GM21423 (cell line): ENCODE measurements around the gene KCNQ5.

Source experiments
- ATAC-seq: cut with Tn5 transposase; IDR thresholded peaks from one replicate; pipeline ENCODE4 v1.9.1; 2021; ENCODE audit warnings: mild to moderate bottlenecking, moderate library complexity; ENCODE audit not compliant: unreplicated experiment

The KCNQ5 gene

DNA sequence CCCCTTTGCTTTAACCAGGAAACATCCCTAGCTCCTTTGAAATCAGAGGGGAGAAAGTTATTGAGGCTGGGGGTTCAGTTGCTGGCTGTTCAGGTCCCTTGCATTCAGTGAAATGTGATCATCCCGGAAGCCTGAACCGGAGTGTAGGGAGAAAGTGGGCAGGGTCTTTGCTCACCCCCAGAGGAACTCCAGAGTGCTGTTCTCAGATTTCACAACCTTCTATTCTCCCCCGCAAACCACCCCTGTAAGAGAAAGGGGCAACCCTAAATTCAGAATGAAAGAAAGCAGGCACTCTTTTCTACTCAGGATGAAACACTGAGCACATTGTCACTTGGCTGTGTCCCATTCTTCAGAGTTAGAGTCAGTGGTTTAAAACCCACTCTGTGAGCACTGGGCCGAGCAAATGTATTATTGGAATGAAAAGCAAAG lies 463.6 kb downstream of the KCNQ5 start:
- peak; percentile 40 for ATAC-seq

GRCh38 chr6:73086726-73087125 lies 464.9 kb downstream of the KCNQ5 start:
- no peak for ATAC-seq

GRCh38 chr6:73088138-73088813 lies 466.4 kb downstream of the KCNQ5 start:
- peak; percentile 71 for ATAC-seq

DNA sequence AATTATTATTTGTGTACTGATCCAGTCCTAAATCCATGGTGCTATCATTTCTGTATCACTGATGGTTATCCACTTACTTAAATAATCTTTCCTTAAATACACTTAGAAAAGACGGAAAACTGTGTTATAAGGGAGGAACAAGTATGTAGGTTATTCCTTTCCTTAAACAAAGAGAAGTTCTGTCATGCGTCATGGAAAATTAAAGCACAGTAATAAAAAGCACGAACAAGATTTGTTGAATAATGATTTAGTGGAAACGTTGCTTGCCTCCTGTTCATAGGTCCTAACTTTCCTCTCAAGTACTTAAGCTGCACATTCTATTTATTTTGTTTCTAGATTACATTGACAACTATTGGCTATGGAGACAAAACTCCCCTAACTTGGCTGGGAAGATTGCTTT lies 483.1 kb downstream of the KCNQ5 start:
- no peak for ATAC-seq

DNA sequence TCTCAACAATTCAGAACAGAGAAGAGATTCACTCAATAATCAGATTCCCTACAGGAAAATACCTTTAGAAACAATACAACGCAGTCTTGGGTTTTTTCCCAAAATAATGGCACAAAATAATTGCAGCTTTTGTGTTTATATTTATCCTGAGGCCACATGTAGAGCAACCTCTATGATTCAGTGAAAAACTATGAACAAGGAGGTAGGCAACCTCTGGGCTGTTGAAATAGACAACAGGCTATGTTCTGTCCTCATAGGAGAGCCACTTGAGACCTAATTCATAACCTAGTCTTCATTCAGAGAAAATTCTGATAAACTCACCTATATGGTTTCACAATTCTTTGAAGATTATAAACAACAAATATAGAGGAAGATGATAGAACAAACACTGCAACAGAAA lies 485.2 kb downstream of the KCNQ5 start:
- no peak for ATAC-seq

DNA sequence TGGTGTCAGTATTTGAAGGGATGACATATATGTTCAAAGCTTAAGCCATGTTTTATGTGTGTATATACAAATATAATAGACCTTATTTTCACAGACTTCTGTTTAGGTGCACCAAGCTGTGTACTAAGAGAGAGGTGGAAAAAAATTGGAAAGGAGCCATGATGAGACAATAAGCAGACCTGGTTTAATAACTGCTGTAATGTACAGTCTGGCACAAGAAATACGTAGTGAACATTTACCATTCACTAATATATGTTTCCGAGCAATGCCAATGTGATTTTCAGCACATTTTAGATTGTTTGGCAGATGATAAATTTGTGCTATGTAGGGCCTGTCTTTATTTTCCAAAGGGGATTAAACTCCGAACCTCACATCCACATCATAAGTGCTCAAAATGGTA lies 487.1 kb downstream of the KCNQ5 start:
- ATAC-seq: no peak

DNA sequence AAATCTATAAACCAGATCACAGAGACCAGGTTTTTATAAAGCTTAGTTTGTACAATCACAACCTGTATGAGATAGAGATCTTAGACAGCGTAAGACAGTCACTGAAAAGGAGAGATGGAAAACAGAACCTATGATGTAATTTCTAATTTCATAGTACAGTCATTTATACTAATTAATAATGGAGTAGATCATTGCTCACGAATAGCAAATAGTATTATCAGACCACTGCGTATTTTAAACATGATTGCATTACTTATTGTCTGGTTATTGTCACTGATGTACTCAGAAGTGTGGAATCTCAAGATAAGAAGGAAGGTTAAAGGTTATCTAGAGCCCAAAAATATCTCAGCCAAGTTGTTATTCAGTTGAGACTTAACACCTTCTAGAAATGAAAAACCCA lies 487.8 kb downstream of the KCNQ5 start:
- ATAC-seq: no peak

DNA sequence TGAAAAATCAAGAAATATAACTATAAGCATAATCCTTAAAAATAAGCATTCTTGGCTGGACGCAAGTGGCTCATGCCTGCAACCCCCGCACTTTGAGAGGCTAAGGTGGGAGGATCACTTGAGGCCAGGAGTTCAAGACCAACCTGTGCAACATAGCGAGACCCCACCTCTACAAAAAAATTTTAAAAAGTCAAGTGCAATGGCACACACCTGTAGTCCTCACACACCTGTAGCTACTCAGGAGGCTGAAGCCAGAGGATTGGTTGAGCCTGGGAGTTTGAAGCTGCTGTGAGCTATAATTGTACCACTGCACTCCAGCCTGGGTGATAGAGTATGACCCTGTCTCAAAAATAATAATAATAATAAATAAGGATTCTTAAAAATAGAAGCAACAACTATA lies 494.5 kb downstream of the KCNQ5 start:
- ATAC-seq: no peak

- ATAC-seq: no peak
These were observed 499.6 kb downstream of the KCNQ5 start for GRCh38 chr6:73121421-73121993.

DNA sequence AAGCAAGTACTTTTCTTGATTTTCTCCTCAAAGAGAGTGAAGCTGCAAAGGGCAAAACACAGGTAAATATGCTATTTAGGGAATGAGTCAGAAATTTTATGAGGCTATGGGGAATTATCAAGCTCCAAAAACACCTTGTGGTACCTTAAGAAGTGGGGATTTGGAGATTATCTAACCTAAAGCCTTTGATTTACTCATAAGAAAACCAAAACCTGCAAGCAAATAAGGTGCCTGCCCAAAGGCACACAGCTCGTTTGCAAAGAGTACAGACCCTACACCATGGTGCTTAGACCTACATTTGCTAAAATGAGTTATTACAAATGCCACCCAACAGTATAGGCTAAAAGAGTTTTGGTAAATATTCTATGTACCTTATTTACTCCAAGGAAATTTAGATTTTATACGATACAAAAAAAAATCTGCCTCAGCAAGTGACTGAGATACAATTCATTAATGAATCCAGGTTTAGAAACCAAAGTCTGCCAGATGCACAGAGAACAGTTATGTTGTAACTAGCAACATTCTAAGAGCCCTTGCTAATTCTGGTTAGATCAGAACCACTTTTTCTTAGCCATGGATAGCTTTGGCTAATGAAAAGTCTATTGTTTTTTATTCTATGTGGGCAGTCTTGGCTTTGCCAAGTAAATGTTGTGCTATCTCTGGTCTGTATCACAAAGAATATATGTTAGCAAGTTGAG lies 501.9 kb downstream of the KCNQ5 start:
- peak; percentile 65 for ATAC-seq

GRCh38 chr6:73129653-73130443 lies 508.0 kb downstream of the KCNQ5 start:
- ATAC-seq: peak; percentile 94

GRCh38 chr6:73131706-73132105 lies 509.8 kb downstream of the KCNQ5 start:
- no peak for ATAC-seq

DNA sequence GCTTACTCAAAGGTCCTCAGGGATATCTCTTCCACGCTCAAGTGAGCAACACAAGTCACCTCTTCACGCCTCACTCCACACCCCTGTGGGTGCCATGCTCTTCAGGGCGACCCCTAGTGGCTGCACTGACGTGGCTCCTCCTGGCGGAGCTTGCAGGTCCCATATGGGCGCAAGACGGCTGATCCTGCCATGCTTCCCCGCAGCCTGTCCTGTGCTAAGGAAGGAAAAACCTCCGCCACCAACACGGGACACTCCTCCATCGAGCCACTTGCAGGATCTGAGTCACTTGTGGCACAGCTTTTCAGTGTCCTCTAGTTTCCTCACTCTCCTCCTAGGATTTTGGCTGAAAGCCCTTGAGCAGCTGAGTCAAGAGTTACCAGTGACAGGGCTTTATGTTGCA lies 512.7 kb downstream of the KCNQ5 start:
- ATAC-seq: no peak

- ATAC-seq: peak; percentile 75
These were observed 518.0 kb downstream of the KCNQ5 start for GRCh38 chr6:73139681-73140383.

DNA sequence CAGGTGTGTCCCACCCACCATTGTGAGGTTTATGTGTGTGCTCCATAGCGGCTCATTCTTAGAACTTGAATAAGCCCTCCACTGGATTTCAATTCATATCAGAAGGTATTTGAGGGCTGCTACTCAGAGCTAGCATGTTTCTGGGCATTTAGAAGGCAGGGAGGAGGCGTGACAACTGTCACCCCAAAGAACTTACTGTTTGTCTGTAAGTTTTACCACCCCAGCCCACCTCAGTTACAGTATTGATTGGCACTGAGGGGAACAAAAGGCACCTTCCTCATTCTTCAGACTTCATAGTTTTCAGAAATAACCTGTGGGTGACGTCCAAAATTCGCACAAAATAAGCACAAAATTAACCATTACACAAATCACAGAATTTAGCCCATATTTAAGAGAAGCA lies 521.7 kb downstream of the KCNQ5 start:
- no peak for ATAC-seq

DNA sequence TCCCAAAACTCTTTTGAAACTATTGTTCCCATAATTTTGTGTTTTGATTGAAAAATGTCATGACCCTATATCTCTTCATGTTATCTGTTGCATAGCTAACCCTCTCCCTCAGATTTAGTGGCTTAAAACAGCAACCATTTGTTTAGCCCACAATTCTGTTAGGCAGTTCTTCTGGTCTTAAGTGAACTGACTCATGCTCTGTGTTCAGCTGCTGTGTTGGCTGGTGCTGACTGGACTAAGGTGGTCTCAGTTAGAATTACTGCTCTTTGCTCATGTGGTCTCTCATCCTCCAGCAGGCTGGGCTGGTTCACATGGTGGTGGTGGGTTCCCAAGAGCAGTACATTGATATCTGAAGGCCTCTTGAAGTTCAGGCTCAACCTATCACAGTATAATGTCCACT lies 522.7 kb downstream of the KCNQ5 start:
- ATAC-seq: no peak

GRCh38 chr6:73145690-73146089 lies 523.8 kb downstream of the KCNQ5 start:
- peak; percentile 82 for ATAC-seq

DNA sequence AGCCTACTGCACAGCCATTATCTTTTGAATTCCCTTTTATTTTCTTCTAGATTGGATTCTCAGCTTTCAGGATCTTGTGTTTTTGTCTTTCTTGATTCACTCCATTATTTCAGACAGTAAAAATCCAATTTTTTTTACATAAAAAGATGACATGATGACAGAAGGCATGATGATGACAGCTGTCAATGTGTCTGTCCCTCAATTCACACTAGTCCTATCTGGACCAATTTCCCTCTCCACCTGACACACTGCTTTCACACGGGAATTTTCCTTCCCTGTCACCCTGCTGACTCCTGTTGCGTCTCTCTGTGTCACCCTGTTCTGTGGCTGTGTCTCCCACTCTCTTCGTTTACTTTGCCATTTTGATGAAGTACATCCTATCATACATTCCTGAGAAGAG lies 529.9 kb downstream of the KCNQ5 start:
- no peak for ATAC-seq

- no peak for ATAC-seq
These were observed 530.7 kb downstream of the KCNQ5 start for GRCh38 chr6:73152556-73152955.

- no peak for ATAC-seq
These were observed 531.3 kb downstream of the KCNQ5 start for GRCh38 chr6:73152966-73153757.
